ENCODE results near the gene NDST3.

NDST3 gene

DNA sequence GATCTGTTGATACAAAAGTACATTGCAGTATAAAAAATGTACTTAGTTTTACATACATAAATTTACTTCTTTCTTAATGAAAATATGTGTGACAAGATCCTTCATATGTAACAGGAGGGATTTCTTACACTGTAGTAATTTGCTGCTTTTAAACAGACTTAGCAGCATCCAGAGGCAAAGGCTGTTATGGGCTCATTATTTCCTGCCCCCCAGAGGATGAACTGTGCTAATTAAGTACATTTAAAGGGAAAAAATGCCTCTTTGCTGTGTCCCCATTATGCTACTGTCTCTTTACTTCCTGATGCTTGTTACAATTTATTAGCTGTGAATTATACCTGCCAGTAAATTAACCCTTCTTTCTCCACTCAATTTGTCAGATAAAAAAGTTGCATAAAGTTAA, 47.1 kb downstream of the NDST3 start:
- no peaks in the 10 kb centered on the region for H3K9me3 ChIP-seq (ENCODE audit: control insufficient read depth, insufficient read depth, low read length)
- no peak overlapping the region for H3K9ac ChIP-seq (ENCODE audit: low read depth, low read length)
- H3K4me1 ChIP-seq (ENCODE audit: control insufficient read depth, insufficient read depth, low read length): peaks cover 8% of the 10 kb centered on the region
- H3K27ac ChIP-seq (ENCODE audit: low read depth, low read length): no peak overlapping the region
- no peaks in the 10 kb centered on the region for H3K27me3 ChIP-seq (ENCODE audit: control insufficient read depth, insufficient read depth, low read length)
- no peaks in the 10 kb centered on the region for H3K36me3 ChIP-seq (ENCODE audit: control insufficient read depth, insufficient read depth, low read length)
- H3K4me3 ChIP-seq (ENCODE audit: low read depth, low read length): no peak overlapping the region

DNA sequence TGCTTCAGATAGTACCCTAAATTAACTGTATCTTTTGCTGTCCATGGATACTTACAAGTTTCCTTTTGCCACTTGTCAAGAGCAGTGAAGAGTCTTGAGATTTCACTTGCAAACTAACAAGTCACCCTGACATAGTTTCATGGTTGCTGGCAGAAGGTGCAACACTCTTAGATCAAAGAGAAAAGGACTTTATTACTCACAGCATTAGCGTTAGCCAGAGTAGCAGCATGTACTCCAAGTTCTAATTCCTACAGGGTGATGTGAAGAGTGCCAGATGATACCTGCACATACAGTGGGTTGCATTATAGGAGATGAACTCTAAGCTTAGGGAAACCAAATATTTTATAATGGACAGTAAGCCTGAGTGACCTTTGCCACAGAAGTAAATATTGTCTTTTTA, 47.9 kb downstream of the NDST3 start:
- H3K9ac ChIP-seq (ENCODE audit: low read depth, low read length): no peak overlapping the region
- no peak overlapping the region for H3K27ac ChIP-seq (ENCODE audit: low read depth, low read length)
- no peaks in the 10 kb centered on the region for H3K9me3 ChIP-seq (ENCODE audit: control insufficient read depth, insufficient read depth, low read length)
- peaks cover 16% of the 10 kb centered on the region for H3K4me1 ChIP-seq (ENCODE audit: control insufficient read depth, insufficient read depth, low read length)
- H3K27me3 ChIP-seq (ENCODE audit: control insufficient read depth, insufficient read depth, low read length): no peaks in the 10 kb centered on the region
- no peak overlapping the region for H3K4me3 ChIP-seq (ENCODE audit: low read depth, low read length)
- H3K36me3 ChIP-seq (ENCODE audit: control insufficient read depth, insufficient read depth, low read length): no peaks in the 10 kb centered on the region

DNA sequence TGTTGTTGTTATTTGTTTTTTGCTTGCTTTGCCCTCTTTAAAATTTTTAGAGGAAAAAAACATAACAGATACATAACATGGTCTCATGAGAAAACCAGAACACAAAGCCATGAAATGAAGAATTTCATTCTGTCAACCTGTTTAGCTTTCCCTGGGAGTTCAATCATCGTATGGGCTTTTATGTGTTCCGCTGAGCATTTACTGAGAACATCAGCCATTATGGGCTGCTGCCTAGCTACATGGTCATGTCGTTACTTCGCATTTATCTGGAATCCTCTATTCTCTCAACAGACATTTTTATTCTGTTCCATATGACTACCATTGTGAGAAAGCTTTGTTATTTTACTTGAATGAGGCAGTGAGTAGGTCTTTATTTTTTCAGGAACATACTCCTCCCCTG, 51.4 kb downstream of the NDST3 start:
- Histone ChIP-seq H3K27me3 (ENCODE audit: control insufficient read depth, insufficient read depth, low read length) (no peaks in the 10 kb centered on the region), H3K4me3 (ENCODE audit: low read depth, low read length) (no peak overlapping the region), H3K36me3 (ENCODE audit: control insufficient read depth, insufficient read depth, low read length) (no peaks in the 10 kb centered on the region), H3K9ac (ENCODE audit: low read depth, low read length) (no peak overlapping the region), H3K4me1 (ENCODE audit: control insufficient read depth, insufficient read depth, low read length) (peaks cover 17% of the 10 kb centered on the region), H3K9me3 (ENCODE audit: control insufficient read depth, insufficient read depth, low read length) (no peaks in the 10 kb centered on the region), H3K27ac (ENCODE audit: low read depth, low read length) (no peak overlapping the region)

DNA sequence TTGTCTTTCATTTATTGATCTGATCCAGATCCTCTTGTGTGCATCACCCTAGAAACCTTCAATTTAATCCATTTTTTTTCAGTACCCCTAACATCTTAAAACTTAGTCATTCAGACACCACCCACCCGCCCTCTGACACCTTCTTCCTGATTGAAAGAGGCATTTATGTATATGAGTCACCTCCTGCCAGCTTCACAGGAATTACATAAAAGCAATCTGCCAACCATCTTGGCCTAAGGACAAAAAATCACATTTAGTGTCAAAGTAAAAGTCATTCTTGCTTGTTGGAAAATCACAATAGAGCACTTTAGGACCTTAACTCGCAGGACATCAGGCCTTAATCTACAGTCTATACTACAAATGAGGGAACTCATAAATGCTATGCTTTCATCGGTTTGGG, 52.1 kb downstream of the NDST3 start:
- no peaks in the 10 kb centered on the region for H3K9me3 ChIP-seq (ENCODE audit: control insufficient read depth, insufficient read depth, low read length)
- H3K4me3 ChIP-seq (ENCODE audit: low read depth, low read length): no peak overlapping the region
- H3K27me3 ChIP-seq (ENCODE audit: control insufficient read depth, insufficient read depth, low read length): no peaks in the 10 kb centered on the region
- no peak overlapping the region for H3K9ac ChIP-seq (ENCODE audit: low read depth, low read length)
- no peaks in the 10 kb centered on the region for H3K36me3 ChIP-seq (ENCODE audit: control insufficient read depth, insufficient read depth, low read length)
- H3K27ac ChIP-seq (ENCODE audit: low read depth, low read length): no peak overlapping the region
- H3K4me1 ChIP-seq (ENCODE audit: control insufficient read depth, insufficient read depth, low read length): peaks cover 17% of the 10 kb centered on the region

DNA sequence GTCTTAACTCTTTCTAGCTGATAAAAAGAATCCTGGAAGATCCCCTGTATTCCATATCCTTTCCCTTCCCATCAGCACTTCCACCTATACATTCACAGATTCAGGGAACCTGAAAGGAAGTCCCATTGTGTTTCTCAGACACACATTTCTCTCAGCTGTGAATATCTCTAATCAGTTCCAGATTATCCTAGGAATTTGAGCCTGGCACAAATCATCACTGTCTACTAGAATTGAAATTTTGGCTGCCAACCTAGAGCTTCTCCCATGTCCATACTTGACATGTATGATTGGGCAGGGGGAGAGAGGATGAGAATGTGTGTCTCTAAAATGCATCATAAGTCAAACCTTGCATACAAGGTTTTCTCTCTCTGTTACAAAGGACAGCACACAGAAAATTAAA, 53.1 kb downstream of the NDST3 start:
- Histone ChIP-seq H3K9ac (ENCODE audit: low read depth, low read length) (no peak overlapping the region), H3K4me3 (ENCODE audit: low read depth, low read length) (no peak overlapping the region), H3K36me3 (ENCODE audit: control insufficient read depth, insufficient read depth, low read length) (no peaks in the 10 kb centered on the region), H3K27me3 (ENCODE audit: control insufficient read depth, insufficient read depth, low read length) (no peaks in the 10 kb centered on the region), H3K4me1 (ENCODE audit: control insufficient read depth, insufficient read depth, low read length) (peaks cover 17% of the 10 kb centered on the region), H3K27ac (ENCODE audit: low read depth, low read length) (no peak overlapping the region), H3K9me3 (ENCODE audit: control insufficient read depth, insufficient read depth, low read length) (no peaks in the 10 kb centered on the region)

DNA sequence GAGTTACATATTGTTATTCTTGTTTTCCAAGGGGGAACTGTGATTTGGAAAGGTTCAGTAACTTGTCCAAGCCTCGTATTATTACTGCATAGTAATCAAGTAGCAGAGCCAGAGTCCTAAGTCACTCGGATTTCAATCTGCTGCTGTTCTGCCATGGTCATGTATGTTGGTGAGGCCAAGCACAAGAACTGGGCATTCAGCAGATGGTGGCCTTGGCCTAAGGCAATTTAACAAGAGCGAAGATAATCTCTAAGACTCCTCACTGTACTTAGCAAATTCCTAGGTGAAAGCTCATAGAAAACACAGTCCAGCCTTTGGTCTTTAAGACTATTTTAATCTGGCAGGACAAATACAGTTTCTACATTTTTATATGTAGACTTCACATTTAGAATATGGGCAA, 64.8 kb downstream of the NDST3 start:
- H3K27ac ChIP-seq (ENCODE audit: low read depth, low read length): no peak overlapping the region
- no peaks in the 10 kb centered on the region for H3K9me3 ChIP-seq (ENCODE audit: control insufficient read depth, insufficient read depth, low read length)
- H3K36me3 ChIP-seq (ENCODE audit: control insufficient read depth, insufficient read depth, low read length): no peaks in the 10 kb centered on the region
- no peak overlapping the region for H3K9ac ChIP-seq (ENCODE audit: low read depth, low read length)
- no peak overlapping the region for H3K4me3 ChIP-seq (ENCODE audit: low read depth, low read length)
- H3K4me1 ChIP-seq (ENCODE audit: control insufficient read depth, insufficient read depth, low read length): no peaks in the 10 kb centered on the region
- H3K27me3 ChIP-seq (ENCODE audit: control insufficient read depth, insufficient read depth, low read length): no peaks in the 10 kb centered on the region

DNA sequence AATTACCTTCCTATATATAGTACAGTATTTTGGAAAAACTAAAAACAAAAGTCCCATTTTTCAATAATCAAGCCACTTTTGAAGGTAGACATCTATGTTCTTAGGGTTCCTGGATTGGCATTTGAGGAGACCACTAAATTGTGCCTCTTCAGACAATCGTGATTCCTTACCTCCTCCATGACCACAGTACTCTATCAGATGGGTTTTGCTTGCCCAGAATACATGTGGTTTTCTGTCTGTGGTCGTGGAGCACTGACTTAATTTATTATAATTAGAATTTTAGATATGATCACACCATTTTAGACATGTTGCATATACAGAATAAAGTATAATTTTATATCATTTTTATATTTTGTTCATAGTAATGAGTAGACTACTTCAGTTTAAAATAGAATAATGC, 67.9 kb downstream of the NDST3 start:
- no peaks in the 10 kb centered on the region for H3K4me1 ChIP-seq (ENCODE audit: control insufficient read depth, insufficient read depth, low read length)
- H3K27me3 ChIP-seq (ENCODE audit: control insufficient read depth, insufficient read depth, low read length): no peaks in the 10 kb centered on the region
- H3K9me3 ChIP-seq (ENCODE audit: control insufficient read depth, insufficient read depth, low read length): no peaks in the 10 kb centered on the region
- no peak overlapping the region for H3K27ac ChIP-seq (ENCODE audit: low read depth, low read length)
- no peak overlapping the region for H3K4me3 ChIP-seq (ENCODE audit: low read depth, low read length)
- no peaks in the 10 kb centered on the region for H3K36me3 ChIP-seq (ENCODE audit: control insufficient read depth, insufficient read depth, low read length)
- H3K9ac ChIP-seq (ENCODE audit: low read depth, low read length): no peak overlapping the region

DNA sequence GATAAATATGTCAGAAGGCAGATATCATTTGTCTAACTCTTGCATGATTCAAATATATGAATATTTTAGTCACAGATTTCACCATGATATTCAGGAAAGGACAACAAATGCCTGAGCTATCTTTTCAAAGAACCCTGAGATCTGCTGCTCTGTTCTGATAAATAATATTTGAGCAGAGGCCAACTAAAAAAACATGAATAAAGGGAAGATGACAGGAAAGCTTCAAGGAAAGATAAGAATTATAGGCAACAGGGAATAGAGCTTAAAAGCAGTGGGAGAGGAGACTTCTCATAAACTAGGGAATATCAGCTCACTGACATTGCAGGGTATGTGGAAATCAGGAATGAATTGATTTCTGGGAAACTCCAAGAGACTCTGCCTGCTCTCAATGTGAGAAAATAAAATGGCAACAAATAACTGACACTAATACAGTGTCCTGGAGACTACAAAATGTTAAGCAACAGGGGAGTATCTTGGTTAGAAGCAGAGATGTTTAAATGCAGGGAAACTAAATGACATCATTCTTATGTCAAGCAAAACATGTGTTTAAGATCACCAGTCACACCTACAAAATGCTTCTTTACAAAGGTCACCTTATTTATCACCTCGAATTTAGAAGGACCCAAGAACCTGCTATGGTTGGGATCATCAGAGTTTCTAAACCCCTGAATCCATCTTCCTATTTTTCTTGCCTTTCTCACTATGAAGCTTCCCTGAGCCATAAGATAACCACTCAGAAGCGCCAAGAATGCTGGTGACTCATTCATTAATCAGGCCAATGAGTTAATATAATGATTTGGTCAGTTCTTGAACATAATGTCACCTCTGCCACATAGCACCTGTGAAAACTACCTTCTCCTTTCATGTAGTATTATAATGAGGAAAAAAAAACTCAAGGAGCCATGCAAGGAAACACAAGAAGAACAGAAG, 78.1 kb downstream of the NDST3 start:
- no peak overlapping the region for H3K27ac ChIP-seq (ENCODE audit: low read depth, low read length)
- no peak overlapping the region for H3K4me3 ChIP-seq (ENCODE audit: low read depth, low read length)
- no peak overlapping the region for H3K9ac ChIP-seq (ENCODE audit: low read depth, low read length)
- no peaks in the 10 kb centered on the region for H3K36me3 ChIP-seq (ENCODE audit: control insufficient read depth, insufficient read depth, low read length)
- no peaks in the 10 kb centered on the region for H3K9me3 ChIP-seq (ENCODE audit: control insufficient read depth, insufficient read depth, low read length)
- H3K27me3 ChIP-seq (ENCODE audit: control insufficient read depth, insufficient read depth, low read length): no peaks in the 10 kb centered on the region
- H3K4me1 ChIP-seq (ENCODE audit: control insufficient read depth, insufficient read depth, low read length): no peaks in the 10 kb centered on the region

DNA sequence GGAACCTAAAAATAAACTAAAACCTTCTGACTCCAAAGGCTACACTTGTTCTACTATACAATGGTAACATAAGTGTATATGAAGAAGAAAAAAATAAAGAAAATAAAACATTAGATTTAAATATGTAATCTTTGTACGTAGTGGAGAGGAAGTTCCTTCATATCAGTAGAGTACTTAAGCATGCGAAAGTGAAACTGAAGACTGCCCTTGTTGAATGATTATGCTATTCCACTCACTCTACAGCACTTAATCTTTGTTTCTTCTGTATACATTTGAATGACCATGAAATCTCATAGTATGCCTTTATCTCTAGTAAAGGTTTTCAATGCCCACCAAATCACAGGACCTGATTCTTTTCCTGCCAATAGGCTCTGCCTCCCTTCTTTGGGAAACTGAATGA, 78.9 kb downstream of the NDST3 start:
- no peak overlapping the region for H3K9ac ChIP-seq (ENCODE audit: low read depth, low read length)
- no peak overlapping the region for H3K27ac ChIP-seq (ENCODE audit: low read depth, low read length)
- H3K9me3 ChIP-seq (ENCODE audit: control insufficient read depth, insufficient read depth, low read length): no peaks in the 10 kb centered on the region
- no peaks in the 10 kb centered on the region for H3K4me1 ChIP-seq (ENCODE audit: control insufficient read depth, insufficient read depth, low read length)
- no peaks in the 10 kb centered on the region for H3K36me3 ChIP-seq (ENCODE audit: control insufficient read depth, insufficient read depth, low read length)
- H3K4me3 ChIP-seq (ENCODE audit: low read depth, low read length): no peak overlapping the region
- H3K27me3 ChIP-seq (ENCODE audit: control insufficient read depth, insufficient read depth, low read length): no peaks in the 10 kb centered on the region

DNA sequence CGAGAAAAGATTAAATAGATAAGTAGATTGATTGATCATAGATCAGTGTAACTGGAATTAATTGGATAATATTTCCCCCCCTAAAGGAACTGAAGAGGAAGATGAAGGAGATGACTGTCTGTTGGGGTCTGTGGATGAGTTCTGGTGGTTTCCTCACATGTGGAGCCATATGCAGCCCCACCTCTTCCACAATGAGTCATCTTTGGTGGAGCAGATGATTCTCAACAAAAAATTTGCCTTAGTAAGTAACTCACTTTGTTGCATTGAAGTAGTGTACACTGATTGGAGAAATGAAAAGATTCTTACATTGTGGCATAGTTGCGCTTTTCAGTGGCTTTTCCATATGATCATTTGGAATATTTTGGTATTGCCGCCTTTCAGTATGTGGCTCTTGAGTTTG, 80.4 kb downstream of the NDST3 start:
- Histone ChIP-seq H3K27me3 (ENCODE audit: control insufficient read depth, insufficient read depth, low read length) (no peaks in the 10 kb centered on the region), H3K27ac (ENCODE audit: low read depth, low read length) (no peak overlapping the region), H3K4me1 (ENCODE audit: control insufficient read depth, insufficient read depth, low read length) (no peaks in the 10 kb centered on the region), H3K4me3 (ENCODE audit: low read depth, low read length) (no peak overlapping the region), H3K9ac (ENCODE audit: low read depth, low read length) (no peak overlapping the region), H3K9me3 (ENCODE audit: control insufficient read depth, insufficient read depth, low read length) (no peaks in the 10 kb centered on the region), H3K36me3 (ENCODE audit: control insufficient read depth, insufficient read depth, low read length) (no peaks in the 10 kb centered on the region)

DNA sequence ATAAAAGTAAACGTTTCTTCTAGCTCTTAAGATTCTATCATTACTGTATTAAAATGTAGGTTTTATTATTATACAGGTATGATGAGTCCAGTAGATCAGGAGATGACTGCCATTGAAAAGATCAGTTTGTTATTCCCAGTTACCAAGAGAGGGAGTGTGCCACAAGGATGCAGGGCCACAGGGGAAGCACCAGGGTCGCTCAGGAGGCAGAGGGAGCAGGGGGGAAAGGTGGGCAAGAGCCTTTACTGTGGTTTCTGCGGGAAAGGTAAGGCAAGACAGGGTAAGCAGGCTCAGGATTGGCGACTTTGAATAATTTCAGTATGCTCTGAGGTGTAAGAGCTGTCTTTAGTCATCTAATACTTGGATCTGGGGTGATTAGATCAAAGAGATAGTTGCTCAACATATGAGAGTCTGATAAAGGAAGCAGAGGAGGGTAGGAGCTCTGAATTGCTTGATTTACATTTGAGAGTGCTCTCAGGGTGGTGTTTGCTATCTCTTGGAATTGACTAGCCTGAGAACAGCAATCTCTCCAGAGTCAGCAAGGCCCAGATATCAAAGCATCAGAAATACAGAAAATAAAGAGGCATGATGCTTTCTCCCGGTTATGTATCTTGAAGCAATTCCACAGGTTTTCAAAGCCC, 86.0 kb downstream of the NDST3 start:
- H3K4me3 ChIP-seq (ENCODE audit: low read depth, low read length): no peak overlapping the region
- H3K27ac ChIP-seq (ENCODE audit: low read depth, low read length): no peak overlapping the region
- H3K9ac ChIP-seq (ENCODE audit: low read depth, low read length): no peak overlapping the region
- H3K9me3 ChIP-seq (ENCODE audit: control insufficient read depth, insufficient read depth, low read length): no peaks in the 10 kb centered on the region
- no peaks in the 10 kb centered on the region for H3K27me3 ChIP-seq (ENCODE audit: control insufficient read depth, insufficient read depth, low read length)
- H3K36me3 ChIP-seq (ENCODE audit: control insufficient read depth, insufficient read depth, low read length): no peaks in the 10 kb centered on the region
- H3K4me1 ChIP-seq (ENCODE audit: control insufficient read depth, insufficient read depth, low read length): peaks cover 7% of the 10 kb centered on the region
